ENCODE measurements around the gene KANK2.

Gene KANK2

GRCh38 chr19:11223200-11223599 is 25.9 kb upstream of the KANK2 start:
- Histone ChIP-seq H3K4me3 (ENCODE audit: severe bottlenecking) (no peak overlapping the region), H3K27ac (ENCODE audit: poor library complexity, severe bottlenecking) (no peak overlapping the region), H3K4me1 (ENCODE audit: insufficient read depth, poor library complexity, severe bottlenecking) (no peaks in the 10 kb centered on the region), H3K27me3 (ENCODE audit: insufficient read depth, poor library complexity, severe bottlenecking) (no peaks in the 10 kb centered on the region), H3K36me3 (ENCODE audit: low read depth) (peaks cover 46% of the 10 kb centered on the region), H3K9me3 (ENCODE audit: severe bottlenecking) (peaks cover 9% of the 10 kb centered on the region)
- no peak; the same call in 2 of the 3 replicates for ATAC-seq (ENCODE audit: low read depth)
- no peak for DNase-seq (ENCODE audit: low spot score)
- TF ChIP-seq, protein P1, sequence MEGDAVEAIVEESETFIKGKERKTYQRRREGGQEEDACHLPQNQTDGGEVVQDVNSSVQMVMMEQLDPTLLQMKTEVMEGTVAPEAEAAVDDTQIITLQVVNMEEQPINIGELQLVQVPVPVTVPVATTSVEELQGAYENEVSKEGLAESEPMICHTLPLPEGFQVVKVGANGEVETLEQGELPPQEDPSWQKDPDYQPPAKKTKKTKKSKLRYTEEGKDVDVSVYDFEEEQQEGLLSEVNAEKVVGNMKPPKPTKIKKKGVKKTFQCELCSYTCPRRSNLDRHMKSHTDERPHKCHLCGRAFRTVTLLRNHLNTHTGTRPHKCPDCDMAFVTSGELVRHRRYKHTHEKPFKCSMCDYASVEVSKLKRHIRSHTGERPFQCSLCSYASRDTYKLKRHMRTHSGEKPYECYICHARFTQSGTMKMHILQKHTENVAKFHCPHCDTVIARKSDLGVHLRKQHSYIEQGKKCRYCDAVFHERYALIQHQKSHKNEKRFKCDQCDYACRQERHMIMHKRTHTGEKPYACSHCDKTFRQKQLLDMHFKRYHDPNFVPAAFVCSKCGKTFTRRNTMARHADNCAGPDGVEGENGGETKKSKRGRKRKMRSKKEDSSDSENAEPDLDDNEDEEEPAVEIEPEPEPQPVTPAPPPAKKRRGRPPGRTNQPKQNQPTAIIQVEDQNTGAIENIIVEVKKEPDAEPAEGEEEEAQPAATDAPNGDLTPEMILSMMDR (IDR thresholded peaks at IDR 0.05; ENCODE audit: poor library complexity, severe bottlenecking), result no peak

GRCh38 chr19:11221082-11221598 is 23.8 kb upstream of the KANK2 start:
- H3K9me3 ChIP-seq (ENCODE audit: severe bottlenecking), result peaks cover 9% of the 10 kb centered on the region
- peaks cover 43% of the 10 kb centered on the region for H3K36me3 ChIP-seq (ENCODE audit: low read depth)
- DNase-seq (ENCODE audit: low spot score) (no peak), ATAC-seq (ENCODE audit: low read depth) (no peak)
- no peak overlapping the region for H3K4me3 ChIP-seq (ENCODE audit: severe bottlenecking)
- TF ChIP-seq, protein P1 (IDR thresholded peaks at IDR 0.05; ENCODE audit: poor library complexity, severe bottlenecking), result no peak
- H3K27me3 ChIP-seq (ENCODE audit: insufficient read depth, poor library complexity, severe bottlenecking), result no peaks in the 10 kb centered on the region
- no peak overlapping the region for H3K27ac ChIP-seq (ENCODE audit: poor library complexity, severe bottlenecking)
- no peaks in the 10 kb centered on the region for H3K4me1 ChIP-seq (ENCODE audit: insufficient read depth, poor library complexity, severe bottlenecking)

- peaks cover 35% of the 10 kb centered on the region for H3K36me3 ChIP-seq (ENCODE audit: low read depth)
- no peaks in the 10 kb centered on the region for H3K9me3 ChIP-seq (ENCODE audit: severe bottlenecking)
- DNase-seq (ENCODE audit: low spot score) (no peak), ATAC-seq (ENCODE audit: low read depth) (no peak)
- TF ChIP-seq, protein P1 (IDR thresholded peaks at IDR 0.05; ENCODE audit: poor library complexity, severe bottlenecking), result no peak
- no peaks in the 10 kb centered on the region for H3K27me3 ChIP-seq (ENCODE audit: insufficient read depth, poor library complexity, severe bottlenecking)
- no peaks in the 10 kb centered on the region for H3K4me1 ChIP-seq (ENCODE audit: insufficient read depth, poor library complexity, severe bottlenecking)
- no peak overlapping the region for H3K27ac ChIP-seq (ENCODE audit: poor library complexity, severe bottlenecking)
- no peak overlapping the region for H3K4me3 ChIP-seq (ENCODE audit: severe bottlenecking)
These were observed 17.0 kb upstream of the KANK2 start for GRCh38 chr19:11214387-11214786.

DNA sequence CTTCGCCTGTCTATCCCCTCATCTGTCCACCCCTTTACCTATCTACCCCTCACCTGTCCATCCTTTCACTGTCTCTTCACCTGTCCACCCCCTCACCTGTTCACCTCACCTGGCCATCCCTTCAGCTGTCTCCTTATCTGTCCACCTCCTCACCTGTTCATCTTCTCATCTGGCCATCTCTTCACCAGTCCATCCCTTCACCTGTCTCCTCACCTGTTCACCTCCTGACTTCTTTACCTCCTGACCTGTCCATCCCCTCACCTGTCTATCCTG is 13.2 kb upstream of the KANK2 start:
- no peaks in the 10 kb centered on the region for H3K4me1 ChIP-seq (ENCODE audit: insufficient read depth, poor library complexity, severe bottlenecking)
- H3K27ac ChIP-seq (ENCODE audit: poor library complexity, severe bottlenecking), result no peak overlapping the region
- TF ChIP-seq, protein P1 (IDR thresholded peaks at IDR 0.05; ENCODE audit: poor library complexity, severe bottlenecking), result no peak
- no peak overlapping the region for H3K4me3 ChIP-seq (ENCODE audit: severe bottlenecking)
- ATAC-seq (ENCODE audit: low read depth), result no peak
- no peaks in the 10 kb centered on the region for H3K27me3 ChIP-seq (ENCODE audit: insufficient read depth, poor library complexity, severe bottlenecking)
- H3K36me3 ChIP-seq (ENCODE audit: low read depth), result peaks cover 22% of the 10 kb centered on the region
- no peaks in the 10 kb centered on the region for H3K9me3 ChIP-seq (ENCODE audit: severe bottlenecking)
- no peak for DNase-seq (ENCODE audit: low spot score)

DNA sequence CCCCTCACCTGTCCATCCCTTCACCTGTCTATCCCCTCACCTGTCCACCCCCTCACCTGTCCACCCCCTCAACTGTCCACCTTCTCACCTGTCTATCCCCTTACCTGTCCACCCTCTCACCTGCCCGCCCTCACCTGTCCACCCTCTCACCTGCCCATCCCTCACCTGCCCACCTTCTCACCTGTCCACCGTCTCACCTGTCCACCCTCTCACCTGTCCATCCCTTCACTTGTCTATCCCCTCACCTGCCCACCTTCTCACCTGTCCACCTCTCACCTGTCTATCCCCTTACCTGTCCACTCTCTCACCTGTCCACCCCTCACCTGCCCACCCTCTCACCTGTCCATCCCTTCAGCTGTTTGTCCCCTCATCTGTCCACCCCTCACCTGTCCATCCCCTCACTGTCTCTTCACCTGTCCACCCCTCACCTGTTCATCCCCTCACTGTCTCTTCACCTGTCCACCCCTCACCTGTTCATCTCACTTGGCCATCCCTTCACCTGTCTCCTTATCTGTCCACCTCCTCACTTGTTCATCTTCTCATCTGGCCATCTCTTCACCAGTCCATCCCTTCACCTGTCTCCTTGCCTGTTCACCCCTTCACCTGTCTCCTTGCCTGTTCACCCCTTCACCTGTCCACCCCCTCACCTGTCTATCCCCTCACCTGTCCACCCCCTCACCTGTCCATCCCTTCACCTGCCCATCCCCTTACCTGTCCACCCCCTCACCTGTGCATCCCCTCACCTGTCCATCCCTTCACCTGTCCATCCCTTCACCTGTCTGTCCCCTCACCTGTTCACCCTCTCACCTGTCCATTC is 12.7 kb upstream of the KANK2 start:
- H3K4me3 ChIP-seq (ENCODE audit: severe bottlenecking), result no peak overlapping the region
- peaks cover 17% of the 10 kb centered on the region for H3K36me3 ChIP-seq (ENCODE audit: low read depth)
- DNase-seq (ENCODE audit: low spot score), result no peak
- no peaks in the 10 kb centered on the region for H3K27me3 ChIP-seq (ENCODE audit: insufficient read depth, poor library complexity, severe bottlenecking)
- TF ChIP-seq, protein P1 (IDR thresholded peaks at IDR 0.05; ENCODE audit: poor library complexity, severe bottlenecking), result no peak
- H3K4me1 ChIP-seq (ENCODE audit: insufficient read depth, poor library complexity, severe bottlenecking), result no peaks in the 10 kb centered on the region
- no peaks in the 10 kb centered on the region for H3K9me3 ChIP-seq (ENCODE audit: severe bottlenecking)
- no peak overlapping the region for H3K27ac ChIP-seq (ENCODE audit: poor library complexity, severe bottlenecking)
- no peak for ATAC-seq (ENCODE audit: low read depth)
